GM23338 (cell line): ENCODE results near the gene CLEC12A. TPM values are rescaled to one million over a fixed set of nuclear protein-coding genes. Genes with fewer than 3 reads are reported as not detected.
"Not testable (repeated sequence)": the region's sequence is repeated elsewhere in the genome, so short reads cannot be mapped to it uniquely, and the experiment has no call there.

Source experiments
- ATAC-seq: fragments of 200-7000 bp; cut with Tn5 transposase; 3 replicates; pipeline ENCODE4 v1.9.1; 2020
- DNase-seq: peaks from one replicate; pipeline ENCODE4 v3.0.0-alpha.2; 2015; ENCODE audit warnings: low spot score
- H2AFZ ChIP-seq: fragments of 200-600 bp; sonication (generic); 2 replicates; pipeline ENCODE4 v1.8.0; 2016; ENCODE audit warnings: antibody characterized with exemption, mild to moderate bottlenecking, moderate library complexity
- H3F3A ChIP-seq: fragments of 200-600 bp; sonication (generic); replicated peaks from 2 replicates; pipeline ENCODE4 v1.8.0; 2017; ENCODE audit warnings: antibody characterized with exemption, mixed run types, low read depth
- H3K27ac ChIP-seq: fragments of 200-600 bp; sonication (generic); 2 replicates; pipeline ENCODE4 v1.6.1; 2016; ENCODE audit warnings: low read depth
- H3K27me3 ChIP-seq: fragments of 200-600 bp; sonication (generic); 2 replicates; pipeline ENCODE4 v1.8.0; 2016; ENCODE audit warnings: mild to moderate bottlenecking, mixed run types, moderate library complexity; ENCODE audit not compliant: insufficient read depth
- H3K36me3 ChIP-seq: fragments of 200-600 bp; sonication (generic); 2 replicates; pipeline ENCODE4 v1.8.0; 2016; ENCODE audit warnings: mild to moderate bottlenecking; ENCODE audit not compliant: insufficient read depth
- H3K4me1 ChIP-seq: fragments of 200-600 bp; sonication (generic); 2 replicates; pipeline ENCODE4 v1.8.0; 2016; ENCODE audit warnings: mild to moderate bottlenecking, moderate library complexity; ENCODE audit not compliant: insufficient read depth
- H3K4me2 ChIP-seq: fragments of 200-600 bp; sonication (generic); 2 replicates; pipeline ENCODE4 v1.7.1; 2017; ENCODE audit warnings: mixed run types
- H3K4me3 ChIP-seq: fragments of 200-600 bp; sonication (generic); 2 replicates; pipeline ENCODE4 v1.6.1; 2016; ENCODE audit warnings: mixed run types
- H3K79me2 ChIP-seq: fragments of 200-600 bp; sonication (generic); replicated peaks from 2 replicates; pipeline ENCODE4 v1.8.0; 2017; ENCODE audit warnings: mild to moderate bottlenecking; ENCODE audit not compliant: insufficient read depth
- H3K9me2 ChIP-seq: fragments of 200-600 bp; sonication (generic); 2 replicates; pipeline ENCODE4 v1.8.0; 2017; ENCODE audit not compliant: insufficient read depth
- H4K20me1 ChIP-seq: fragments of 200-600 bp; sonication (generic); replicated peaks from 2 replicates; pipeline ENCODE4 v1.8.0; 2017; ENCODE audit warnings: mild to moderate bottlenecking; ENCODE audit not compliant: insufficient read depth
- H3K27ac Mint-ChIP-seq: 2 replicates; pipeline ENCODE4 v1.8.0; 2020; ENCODE audit warnings: inconsistent platforms, mild to moderate bottlenecking, moderate library complexity, mixed read lengths
- H3K27me3 Mint-ChIP-seq: 3 replicates; pipeline ENCODE4 v1.8.0; 2022; ENCODE audit warnings: low read depth, mild to moderate bottlenecking, moderate library complexity, mixed read lengths, inconsistent platforms; ENCODE audit not compliant: insufficient read depth, poor library complexity
- H3K36me3 Mint-ChIP-seq: 3 replicates; pipeline ENCODE4 v1.8.0; 2021; ENCODE audit warnings: low read depth, mild to moderate bottlenecking, inconsistent platforms, moderate library complexity, mixed read lengths
- H3K4me1 Mint-ChIP-seq: 3 replicates; pipeline ENCODE4 v1.8.0; 2020; ENCODE audit warnings: mild to moderate bottlenecking, inconsistent platforms, mixed read lengths
- H3K4me3 Mint-ChIP-seq: 3 replicates; pipeline ENCODE4 v1.8.0; 2021; ENCODE audit warnings: moderate library complexity, mild to moderate bottlenecking, inconsistent platforms, mixed read lengths
- H3K9me3 Mint-ChIP-seq: 3 replicates; pipeline ENCODE4 v1.8.0; 2020; ENCODE audit warnings: moderate library complexity, mild to moderate bottlenecking, inconsistent platforms, mixed read lengths
- CREB1 ChIP-seq: fragments of 250-450 bp; sonication (Bioruptor Pico); IDR thresholded peaks from 2 replicates; pipeline ENCODE4 v1.5.0; 2020; ENCODE audit warnings: low read depth, mild to moderate bottlenecking, moderate library complexity
- EZH2 ChIP-seq: fragments of 200-600 bp; sonication (generic); IDR thresholded peaks from one replicate; pipeline ENCODE4 v1.8.0; 2017; ENCODE audit warnings: antibody characterized with exemption, mild to moderate bottlenecking, low read depth; ENCODE audit not compliant: unreplicated experiment
- EZH2phosphoT487 ChIP-seq: fragments of 200-600 bp; sonication (generic); IDR thresholded peaks from one replicate; pipeline ENCODE4 v1.8.1; 2018; ENCODE audit warnings: antibody characterized with exemption; ENCODE audit not compliant: unreplicated experiment
- JUNB ChIP-seq: IDR thresholded peaks from one replicate; pipeline ENCODE4 v1.6.1; 2016; ENCODE audit warnings: antibody characterized with exemption; ENCODE audit not compliant: unreplicated experiment
- NANOG ChIP-seq: IDR thresholded peaks from 2 replicates; pipeline ENCODE4 v1.6.1; 2016; ENCODE audit warnings: antibody characterized with exemption, borderline replicate concordance
- POLR2AphosphoS5 ChIP-seq: IDR thresholded peaks from 2 replicates; pipeline ENCODE4 v1.6.1; 2016; ENCODE audit warnings: antibody characterized with exemption, low read depth
- ZNF114 ChIP-seq: fragments of 250-450 bp; sonication (Bioruptor Pico); IDR thresholded peaks from 2 replicates; pipeline ENCODE4 v1.5.0; 2020; ENCODE audit warnings: mild to moderate bottlenecking, moderate library complexity
- ZNF331 ChIP-seq: fragments of 250-450 bp; sonication (Bioruptor Pico); IDR thresholded peaks from 2 replicates; pipeline ENCODE4 v1.5.0; 2020; ENCODE audit warnings: low read depth, mild to moderate bottlenecking, moderate library complexity
- polyA plus RNA-seq: library from polyadenylated mRNA; unstranded; fragments of >200 nt; fragmentation: Nextera tagmentation; extraction: Ambion mirVana; gene quantifications from 2 replicates; pipeline ENCODE4 v1.2.1, GENCODE V29; 2016
- total RNA-seq: library from RNA; depleted of rRNA; stranded (reverse); fragments of >200 nt; shearing (Covaris generic); gene quantifications from 2 replicates; pipeline ENCODE4 v1.2.3, GENCODE V29; 2014
- TF ChIP-seq, protein P1 (sequence below): IDR thresholded peaks from one replicate; pipeline ENCODE4 v1.6.1; 2018; ENCODE audit warnings: antibody characterized with exemption; ENCODE audit not compliant: unreplicated experiment
- TF ChIP-seq, protein P2 (sequence below): IDR thresholded peaks from 2 replicates; pipeline ENCODE4 v1.6.1; 2016; ENCODE audit warnings: antibody characterized with exemption
- TF ChIP-seq, protein P3 (sequence below), 2 experiments: fragments of 200-600 bp in 1 of 2; sonication (generic) in 1 of 2; conservative IDR thresholded peaks; 2 replicates each; pipeline versions ENCODE4 v1.5.1 to v1.6.1; 2016 to 2017; ENCODE audit warnings: antibody characterized with exemption in 2 of 2, low read depth in 2 of 2, mild to moderate bottlenecking in 2 of 2, moderate library complexity in 1 of 2

CLEC12A gene
- total and polyA plus RNA-seq, 2 experiments from 2014 or later = not detected

DNA sequence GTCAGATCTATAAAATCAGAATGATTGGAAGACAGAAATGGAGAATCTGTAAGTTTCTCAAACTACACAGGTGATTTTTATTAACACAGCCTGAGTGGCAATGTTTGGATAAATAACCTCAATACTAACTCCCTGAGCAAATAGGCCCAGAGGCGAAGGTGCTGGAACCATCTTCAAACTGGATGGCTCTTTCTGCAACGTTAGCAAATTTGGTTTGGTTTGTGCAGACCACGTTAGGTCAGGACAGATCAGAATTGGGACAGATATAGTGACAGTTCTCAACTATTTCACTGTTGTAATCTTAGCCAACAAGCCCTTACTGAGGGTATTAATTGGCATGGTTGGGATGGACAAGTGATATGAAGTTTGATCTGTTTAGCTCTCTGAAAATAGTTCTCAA lies 50.1 kb downstream of the CLEC12A start (continued):
- no peak for TF ChIP-seq POLR2AphosphoS5
- TF ChIP-seq, protein P1, sequence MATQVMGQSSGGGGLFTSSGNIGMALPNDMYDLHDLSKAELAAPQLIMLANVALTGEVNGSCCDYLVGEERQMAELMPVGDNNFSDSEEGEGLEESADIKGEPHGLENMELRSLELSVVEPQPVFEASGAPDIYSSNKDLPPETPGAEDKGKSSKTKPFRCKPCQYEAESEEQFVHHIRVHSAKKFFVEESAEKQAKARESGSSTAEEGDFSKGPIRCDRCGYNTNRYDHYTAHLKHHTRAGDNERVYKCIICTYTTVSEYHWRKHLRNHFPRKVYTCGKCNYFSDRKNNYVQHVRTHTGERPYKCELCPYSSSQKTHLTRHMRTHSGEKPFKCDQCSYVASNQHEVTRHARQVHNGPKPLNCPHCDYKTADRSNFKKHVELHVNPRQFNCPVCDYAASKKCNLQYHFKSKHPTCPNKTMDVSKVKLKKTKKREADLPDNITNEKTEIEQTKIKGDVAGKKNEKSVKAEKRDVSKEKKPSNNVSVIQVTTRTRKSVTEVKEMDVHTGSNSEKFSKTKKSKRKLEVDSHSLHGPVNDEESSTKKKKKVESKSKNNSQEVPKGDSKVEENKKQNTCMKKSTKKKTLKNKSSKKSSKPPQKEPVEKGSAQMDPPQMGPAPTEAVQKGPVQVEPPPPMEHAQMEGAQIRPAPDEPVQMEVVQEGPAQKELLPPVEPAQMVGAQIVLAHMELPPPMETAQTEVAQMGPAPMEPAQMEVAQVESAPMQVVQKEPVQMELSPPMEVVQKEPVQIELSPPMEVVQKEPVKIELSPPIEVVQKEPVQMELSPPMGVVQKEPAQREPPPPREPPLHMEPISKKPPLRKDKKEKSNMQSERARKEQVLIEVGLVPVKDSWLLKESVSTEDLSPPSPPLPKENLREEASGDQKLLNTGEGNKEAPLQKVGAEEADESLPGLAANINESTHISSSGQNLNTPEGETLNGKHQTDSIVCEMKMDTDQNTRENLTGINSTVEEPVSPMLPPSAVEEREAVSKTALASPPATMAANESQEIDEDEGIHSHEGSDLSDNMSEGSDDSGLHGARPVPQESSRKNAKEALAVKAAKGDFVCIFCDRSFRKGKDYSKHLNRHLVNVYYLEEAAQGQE = no peak
- TF ChIP-seq NANOG = no peak

DNA sequence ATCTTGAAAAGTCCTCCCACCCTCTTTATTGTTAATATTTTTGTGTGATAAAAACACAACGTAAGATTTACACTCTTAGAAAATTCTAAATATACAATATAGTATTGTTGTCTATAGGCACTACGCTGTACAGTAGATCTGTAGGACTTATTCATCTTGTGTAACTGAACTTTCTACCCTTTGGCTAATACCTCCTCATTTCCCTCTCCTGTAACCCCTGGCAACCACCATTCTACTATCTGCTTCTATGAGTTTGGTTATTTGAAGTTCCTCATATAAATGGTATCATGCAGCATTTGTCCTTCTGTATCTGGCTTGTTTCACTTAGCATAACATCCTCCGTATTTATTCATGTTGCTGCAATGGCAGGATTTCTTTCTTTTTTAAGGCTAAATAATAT lies 54.0 kb downstream of the CLEC12A start:
- H3K4me3 Mint-ChIP-seq = no peak overlapping the region
- no peak for ATAC-seq

DNA sequence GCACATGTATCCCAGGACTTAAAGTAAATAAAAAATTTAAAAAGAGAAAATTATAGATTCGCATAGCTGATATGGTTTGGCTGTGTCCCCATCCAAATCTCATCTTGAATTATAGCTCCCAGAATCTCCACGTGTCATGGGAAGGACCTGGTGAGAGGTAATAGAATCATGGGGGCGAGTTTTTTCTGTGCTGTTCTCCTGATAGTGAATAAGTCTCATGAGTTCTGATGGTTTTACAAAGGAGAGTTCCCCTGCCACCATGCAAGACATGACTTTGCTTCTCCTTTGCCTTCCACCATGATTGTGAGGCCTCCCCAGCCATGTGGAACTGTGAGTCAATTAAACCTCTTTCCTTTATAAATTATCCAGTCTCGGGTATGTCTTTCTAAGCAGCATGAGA lies 55.5 kb downstream of the CLEC12A start:
- not testable (repeated sequence) for H3K36me3 ChIP-seq, H3K27me3 ChIP-seq, H3K27ac Mint-ChIP-seq, H3K79me2 ChIP-seq, H3K4me3 ChIP-seq, DNase-seq, ATAC-seq, H4K20me1 ChIP-seq, H3K36me3 Mint-ChIP-seq, H3K4me3 Mint-ChIP-seq, H3K4me1 ChIP-seq, H3K4me1 Mint-ChIP-seq, H3K27ac ChIP-seq, H3F3A ChIP-seq, H3K4me2 ChIP-seq, H3K27me3 Mint-ChIP-seq, H3K9me3 Mint-ChIP-seq, H2AFZ ChIP-seq
- H3K9me2 ChIP-seq = peaks cover 12% of the 10 kb centered on the region; the same call in 1 of the 2 replicates

More for the DNA sequence above, 54.0 kb downstream of the CLEC12A start:
- Mint-ChIP-seq H3K9me3 (peaks cover under 1% of the 10 kb centered on the region; the same call in 1 of the 3 replicates), H3K27me3 (no peaks in the 10 kb centered on the region), H3K27ac (no peak overlapping the region), H3K4me1 (no peaks in the 10 kb centered on the region), H3K36me3 (no peaks in the 10 kb centered on the region; the same call in 2 of the 3 replicates)
- H3K4me2 ChIP-seq = no peak overlapping the region
- H2AFZ ChIP-seq = no peak overlapping the region
- peaks cover 4% of the 10 kb centered on the region; the same call in 1 of the 2 replicates for H3K9me2 ChIP-seq
- no peak overlapping the region for H3K4me3 ChIP-seq
- H3K27me3 ChIP-seq = no peaks in the 10 kb centered on the region
- no peak for TF ChIP-seq EZH2phosphoT487
- TF ChIP-seq NANOG = no peak
- TF ChIP-seq, protein P2, sequence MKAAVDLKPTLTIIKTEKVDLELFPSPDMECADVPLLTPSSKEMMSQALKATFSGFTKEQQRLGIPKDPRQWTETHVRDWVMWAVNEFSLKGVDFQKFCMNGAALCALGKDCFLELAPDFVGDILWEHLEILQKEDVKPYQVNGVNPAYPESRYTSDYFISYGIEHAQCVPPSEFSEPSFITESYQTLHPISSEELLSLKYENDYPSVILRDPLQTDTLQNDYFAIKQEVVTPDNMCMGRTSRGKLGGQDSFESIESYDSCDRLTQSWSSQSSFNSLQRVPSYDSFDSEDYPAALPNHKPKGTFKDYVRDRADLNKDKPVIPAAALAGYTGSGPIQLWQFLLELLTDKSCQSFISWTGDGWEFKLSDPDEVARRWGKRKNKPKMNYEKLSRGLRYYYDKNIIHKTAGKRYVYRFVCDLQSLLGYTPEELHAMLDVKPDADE = no peak
- TF ChIP-seq ZNF114 (CRISPR knock-in tag) = no peak
- TF ChIP-seq CREB1 (CRISPR knock-in tag) = no peak
- TF ChIP-seq EZH2 = no peak
- TF ChIP-seq, protein P3, sequence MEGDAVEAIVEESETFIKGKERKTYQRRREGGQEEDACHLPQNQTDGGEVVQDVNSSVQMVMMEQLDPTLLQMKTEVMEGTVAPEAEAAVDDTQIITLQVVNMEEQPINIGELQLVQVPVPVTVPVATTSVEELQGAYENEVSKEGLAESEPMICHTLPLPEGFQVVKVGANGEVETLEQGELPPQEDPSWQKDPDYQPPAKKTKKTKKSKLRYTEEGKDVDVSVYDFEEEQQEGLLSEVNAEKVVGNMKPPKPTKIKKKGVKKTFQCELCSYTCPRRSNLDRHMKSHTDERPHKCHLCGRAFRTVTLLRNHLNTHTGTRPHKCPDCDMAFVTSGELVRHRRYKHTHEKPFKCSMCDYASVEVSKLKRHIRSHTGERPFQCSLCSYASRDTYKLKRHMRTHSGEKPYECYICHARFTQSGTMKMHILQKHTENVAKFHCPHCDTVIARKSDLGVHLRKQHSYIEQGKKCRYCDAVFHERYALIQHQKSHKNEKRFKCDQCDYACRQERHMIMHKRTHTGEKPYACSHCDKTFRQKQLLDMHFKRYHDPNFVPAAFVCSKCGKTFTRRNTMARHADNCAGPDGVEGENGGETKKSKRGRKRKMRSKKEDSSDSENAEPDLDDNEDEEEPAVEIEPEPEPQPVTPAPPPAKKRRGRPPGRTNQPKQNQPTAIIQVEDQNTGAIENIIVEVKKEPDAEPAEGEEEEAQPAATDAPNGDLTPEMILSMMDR (conservative IDR thresholded peaks at IDR 0.05; ENCODE audit: low read depth in 2 of 2) = no peak
- TF ChIP-seq ZNF331 (CRISPR knock-in tag) = no peak
- TF ChIP-seq POLR2AphosphoS5 = no peak
- no peak for TF ChIP-seq JUNB
- H3K27ac ChIP-seq = no peak overlapping the region
- no peaks in the 10 kb centered on the region for H3K4me1 ChIP-seq
- H3K79me2 ChIP-seq = no peaks in the 10 kb centered on the region
- no peak for DNase-seq
- H3K36me3 ChIP-seq = no peaks in the 10 kb centered on the region
- no peaks in the 10 kb centered on the region for H3F3A ChIP-seq
- no peaks in the 10 kb centered on the region; the same call in 1 of the 2 replicates for H4K20me1 ChIP-seq
